K562 (cell line): Measurements from ENCODE around the gene GALNT7.
"Not testable (repeated sequence)": the region's sequence is repeated elsewhere in the genome, so short reads cannot be mapped to it uniquely, and the experiment has no call there.

Experiments
- EP300 ChIP-seq: IDR thresholded peaks from 2 replicates; pipeline ENCODE4 v1.6.1; 2012; ENCODE audit warnings: low read length, improper control_type of control experiment
- PHF20 ChIP-seq: fragments of 450-650 bp; IDR thresholded peaks from 2 replicates; pipeline ENCODE4 v1.6.1; 2018; ENCODE audit not compliant: partially characterized antibody
- SETDB1 ChIP-seq: IDR thresholded peaks from one replicate; pipeline ENCODE4 v1.6.1; 2012; ENCODE audit warnings: low read length, control low read depth, inconsistent platforms
- ZC3H11A ChIP-seq: IDR thresholded peaks from 2 replicates; pipeline ENCODE4 v1.6.1; 2012; ENCODE audit warnings: low read depth, low read length, improper control_type of control experiment
- ZNF354B ChIP-seq: fragments of 250-450 bp; sonication (Bioruptor Pico); IDR thresholded peaks from 2 replicates; pipeline ENCODE4 v1.4.0; 2020
- TF ChIP-seq, protein P1 (sequence below): sonication (generic); formaldehyde crosslinking; IDR thresholded peaks from 2 replicates; pipeline ENCODE4 v1.9.0; 2022; ENCODE audit warnings: mild to moderate bottlenecking, missing genetic modification reagents
- TF ChIP-seq, protein P2 (sequence below), 3 experiments: IDR thresholded peaks in 2 of 3; conservative IDR thresholded peaks in 1 of 3; 2 replicates each; pipeline ENCODE4 v1.5.1; 2011 to 2012; ENCODE audit warnings: low read length in 3 of 3, mild to moderate bottlenecking in 3 of 3, control low read depth in 2 of 3, improper control_type of control experiment in 1 of 3, inconsistent platforms in 1 of 3, low read depth in 1 of 3, mixed read lengths in 1 of 3, moderate library complexity in 1 of 3; ENCODE audit not compliant: insufficient read depth in 2 of 3

DNA sequence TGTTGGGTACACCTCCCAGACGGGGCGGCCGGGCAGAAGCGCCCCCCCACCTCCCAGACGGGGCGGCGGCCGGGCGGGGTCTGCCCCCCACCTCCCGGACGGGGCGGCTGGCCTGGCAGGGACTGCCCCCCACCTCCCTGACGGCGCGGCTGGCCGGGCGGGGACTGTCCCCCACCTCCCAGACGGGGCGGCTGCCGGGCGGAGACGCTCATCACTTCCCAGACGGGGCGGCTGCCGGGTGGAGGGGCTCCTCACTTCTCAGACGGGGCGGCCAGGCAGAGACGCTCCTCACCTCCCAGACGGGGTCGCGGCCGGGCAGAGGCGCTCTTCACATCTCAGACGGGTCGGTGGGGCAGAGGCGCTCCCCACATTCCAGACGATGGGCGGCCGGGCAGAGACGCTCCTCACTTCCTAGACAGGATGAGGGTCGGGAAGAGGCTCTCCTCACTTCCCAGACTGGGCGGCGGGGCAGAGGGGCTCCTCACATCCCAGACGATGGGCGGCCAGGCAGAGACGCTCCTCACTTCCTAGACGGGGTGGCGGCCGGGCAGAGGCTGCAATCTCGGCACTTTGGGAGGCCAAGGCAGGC is 15.1 kb downstream of the GALNT7 start:
- not testable (repeated sequence) for TF ChIP-seq ZC3H11A; ZNF354B (CRISPR knock-in tag); SETDB1; PHF20; EP300
- TF ChIP-seq, protein P1, sequence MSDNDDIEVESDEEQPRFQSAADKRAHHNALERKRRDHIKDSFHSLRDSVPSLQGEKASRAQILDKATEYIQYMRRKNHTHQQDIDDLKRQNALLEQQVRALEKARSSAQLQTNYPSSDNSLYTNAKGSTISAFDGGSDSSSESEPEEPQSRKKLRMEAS (CRISPR knock-in tag) = not testable (repeated sequence)
- TF ChIP-seq, protein P2, sequence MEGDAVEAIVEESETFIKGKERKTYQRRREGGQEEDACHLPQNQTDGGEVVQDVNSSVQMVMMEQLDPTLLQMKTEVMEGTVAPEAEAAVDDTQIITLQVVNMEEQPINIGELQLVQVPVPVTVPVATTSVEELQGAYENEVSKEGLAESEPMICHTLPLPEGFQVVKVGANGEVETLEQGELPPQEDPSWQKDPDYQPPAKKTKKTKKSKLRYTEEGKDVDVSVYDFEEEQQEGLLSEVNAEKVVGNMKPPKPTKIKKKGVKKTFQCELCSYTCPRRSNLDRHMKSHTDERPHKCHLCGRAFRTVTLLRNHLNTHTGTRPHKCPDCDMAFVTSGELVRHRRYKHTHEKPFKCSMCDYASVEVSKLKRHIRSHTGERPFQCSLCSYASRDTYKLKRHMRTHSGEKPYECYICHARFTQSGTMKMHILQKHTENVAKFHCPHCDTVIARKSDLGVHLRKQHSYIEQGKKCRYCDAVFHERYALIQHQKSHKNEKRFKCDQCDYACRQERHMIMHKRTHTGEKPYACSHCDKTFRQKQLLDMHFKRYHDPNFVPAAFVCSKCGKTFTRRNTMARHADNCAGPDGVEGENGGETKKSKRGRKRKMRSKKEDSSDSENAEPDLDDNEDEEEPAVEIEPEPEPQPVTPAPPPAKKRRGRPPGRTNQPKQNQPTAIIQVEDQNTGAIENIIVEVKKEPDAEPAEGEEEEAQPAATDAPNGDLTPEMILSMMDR (IDR thresholded peaks at IDR 0.05 in 2 of 3, conservative IDR thresholded peaks at IDR 0.05 in 1 of 3; ENCODE audit: insufficient read depth in 2 of 3, low read depth in 1 of 3, low read length in 3 of 3) = not testable (repeated sequence)
